Measurements from ENCODE around the gene PSME3IP1. TPM values are rescaled to one million over a fixed set of nuclear protein-coding genes. Genes with fewer than 3 reads are reported as not detected.
A peak's percentile ranks its signal among the peaks of the same experiment; 100 is the strongest.

The PSME3IP1 gene
- total and polyA plus RNA-seq, 2 of the 8 experiments (the other 6 are each of a cell fraction or from before 2014, with no cell fraction given), result 95.1 to 98.3 TPM

GRCh38 chr16:57110937-57111336 is 74.9 kb downstream of the PSME3IP1 start:
- Histone ChIP-seq H3K56ac (replicated peaks; ENCODE audit: insufficient read length, low read depth, low read length) (no peak overlapping the region), H2BK5ac (ENCODE audit: low read depth, low read length) (no peak overlapping the region), H4K8ac (ENCODE audit: extremely low read depth, insufficient read depth, low read length) (no peak overlapping the region), H3K23me2 (ENCODE audit: low read depth, low read length) (no peaks in the 10 kb centered on the region), H3K79me2 (ENCODE audit: control insufficient read depth in 1 of 2, insufficient read depth in 2 of 2, low read length in 2 of 2) (no peaks in the 10 kb centered on the region), H4K91ac (replicated peaks; ENCODE audit: insufficient read length, low read length) (no peak overlapping the region), H4K20me1 (replicated peaks in 1 of 2; ENCODE audit: control insufficient read depth in 1 of 2, insufficient read depth in 2 of 2, low read length in 2 of 2) (no peaks in the 10 kb centered on the region), H2AK5ac (ENCODE audit: low read depth, low read length) (no peak overlapping the region), H2BK20ac (ENCODE audit: low read length) (no peak overlapping the region), H3K23ac (ENCODE audit: insufficient read length) (no peak overlapping the region), H2BK12ac (ENCODE audit: low read depth, low read length) (0 out of 2 replicates have a peak overlapping the region, but pooled peaks have one; percentile 9), H3K4me3 (ENCODE audit: extremely low read depth in 1 of 4, insufficient read depth in 2 of 4, low read depth in 3 of 4, low read length in 4 of 4) (no peak overlapping the region), H3K9me3 (ENCODE audit: insufficient read depth in 2 of 2, low read depth in 1 of 2, low read length in 1 of 2) (no peaks in the 10 kb centered on the region), H3K79me1 (ENCODE audit: low read depth, low read length) (no peaks in the 10 kb centered on the region; the same call in 1 of the 2 replicates), H3K4me1 (replicated peaks in 1 of 4; ENCODE audit: control insufficient read depth in 3 of 4, insufficient read depth in 4 of 4, low read length in 3 of 4) (peaks cover 0 to 17% (median 4%) of the 10 kb centered on the region in 4 experiments; a peak in 6 of 7 replicates), H3K14ac (ENCODE audit: insufficient read length) (no peak overlapping the region), H2BK120ac (replicated peaks; ENCODE audit: low read depth, low read length) (no peak overlapping the region), H2AFZ (ENCODE audit: low read length) (no peak overlapping the region), H3K9ac (replicated peaks in 1 of 4; ENCODE audit: extremely low read depth in 1 of 4, low read depth in 3 of 4, low read length in 3 of 4) (no peak overlapping the region), H3K36me3 (ENCODE audit: control insufficient read depth in 2 of 4, insufficient read depth in 4 of 4, low read length in 3 of 4) (no peaks in the 10 kb centered on the region), H2BK15ac (ENCODE audit: low read length) (no peak overlapping the region), H3K4me2 (ENCODE audit: insufficient read depth in 1 of 2, low read depth in 2 of 2, low read length in 2 of 2) (no peak overlapping the region), H3K27me3 (replicated peaks in 1 of 4; ENCODE audit: control insufficient read depth in 3 of 4, extremely low read depth in 1 of 4, insufficient read depth in 3 of 4, low read length in 3 of 4) (no peaks in the 10 kb centered on the region), H3K4ac (replicated peaks; ENCODE audit: insufficient read length, low read depth, low read length) (no peak overlapping the region), H3K27ac (ENCODE audit: low read depth, low read length) (no peak overlapping the region), H3K18ac (ENCODE audit: extremely low read depth, low read length) (no peak overlapping the region), H4K5ac (ENCODE audit: insufficient read length, low read depth, low read length) (no peak overlapping the region)
- ChIA-PET POLR2A (ENCODE audit: partially characterized antibody) (interaction anchor here (1.5 kb wide), 1 partner anchor 10 kb away, joined by 3 read pairs; no protein-coding TSS in a partner anchor), CTCF (ENCODE audit: partially characterized antibody) (interaction anchor here (1.6 kb wide), 1 partner anchor 27 kb away, joined by 4 read pairs; no protein-coding TSS in a partner anchor)
- WGBS, 2 experiments (ENCODE audit: extremely low coverage in 1 of 2, insufficient coverage in 1 of 2, insufficient read length in 1 of 2, insufficient replicate concordance in 2 of 2, low coverage in 1 of 2, low lambda C conversion rate in 2 of 2, missing lambda C conversion rate in 1 of 2), result 85% methylated on average over 4 of the region's 4 CpGs; no CpG with 5 or more reads in 1 of the 2 experiments
- no peak for FAIRE-seq
- DNase-seq (ENCODE audit: low read depth in 1 of 2, low spot score in 2 of 2), result no peak
- TF ChIP-seq RAD21 (IDR thresholded peaks at IDR 0.05 in 1 of 2, conservative IDR thresholded peaks at IDR 0.05 in 1 of 2; ENCODE audit: low read depth in 2 of 2, low read length in 2 of 2) (no peak), TCF12 (IDR thresholded peaks at IDR 0.05; ENCODE audit: low read depth, low read length) (no peak), RNF2 (IDR thresholded peaks at IDR 0.05; ENCODE audit: borderline replicate concordance, low read depth, low read length, missing control alignments, poor library complexity, severe bottlenecking) (no peak), RFX5 (IDR thresholded peaks at IDR 0.05; ENCODE audit: borderline replicate concordance, low read depth, low read length) (no peak), ASH2L (IDR thresholded peaks at IDR 0.05; ENCODE audit: low read length) (no peak), HDAC6 (IDR thresholded peaks at IDR 0.05; ENCODE audit: low read depth, low read length) (no peak), SP4 (IDR thresholded peaks at IDR 0.05; ENCODE audit: low read length) (no peak), POLR2A (IDR thresholded peaks at IDR 0.05; ENCODE audit: control extremely low read depth in 1 of 2, low read depth in 2 of 2, low read length in 2 of 2) (no peak), RBBP5 (IDR thresholded peaks at IDR 0.05; ENCODE audit: borderline replicate concordance, low read depth, low read length) (no peak), GABPA (IDR thresholded peaks at IDR 0.05; ENCODE audit: borderline replicate concordance, insufficient read depth, low read length) (no peak), TAF7 (optimal IDR thresholded peaks at IDR 0.05; ENCODE audit: borderline replicate concordance, low read depth, low read length) (no peak), KDM1A (IDR thresholded peaks at IDR 0.05; ENCODE audit: borderline replicate concordance, low read length) (no peak), POU5F1 (IDR thresholded peaks at IDR 0.05; ENCODE audit: low read depth, low read length) (no peak), CREB1 (IDR thresholded peaks at IDR 0.05) (no peak)
